Effector memory CD4-positive, alpha-beta T cell (primary cell): ENCODE results near the gene IL6R.

Experiments
- DNase-seq, 3 donors: peaks; one replicate each; pipeline ENCODE4 v3.0.0-alpha.2; 2020
- H3K27ac ChIP-seq: 2 replicates; pipeline ENCODE4 v1.7.0; 2013; ENCODE audit warnings: mild to moderate bottlenecking, low read length, moderate library complexity; ENCODE audit not compliant: insufficient read depth, poor library complexity, severe bottlenecking
- H3K27me3 ChIP-seq: replicated peaks from 2 replicates; pipeline ENCODE4 v1.7.0; 2013; ENCODE audit warnings: mild to moderate bottlenecking, low read length; ENCODE audit not compliant: insufficient read depth, control insufficient read depth, poor library complexity, severe bottlenecking
- H3K36me3 ChIP-seq: 2 replicates; pipeline ENCODE4 v1.7.0; 2013; ENCODE audit warnings: mild to moderate bottlenecking, low read length, moderate library complexity; ENCODE audit not compliant: control insufficient read depth, insufficient read depth
- H3K4me1 ChIP-seq: 2 replicates; pipeline ENCODE4 v1.7.0; 2013; ENCODE audit warnings: low read length, mild to moderate bottlenecking; ENCODE audit not compliant: control insufficient read depth, insufficient read depth, poor library complexity, severe bottlenecking
- H3K4me3 ChIP-seq: 2 replicates; pipeline ENCODE4 v1.7.0; 2013; ENCODE audit warnings: low read length, low read depth, mild to moderate bottlenecking; ENCODE audit not compliant: insufficient read depth, poor library complexity, severe bottlenecking
- H3K9me3 ChIP-seq: 2 replicates; pipeline ENCODE4 v1.7.0; 2013; ENCODE audit warnings: mild to moderate bottlenecking, low read length, moderate library complexity; ENCODE audit not compliant: control insufficient read depth

The IL6R gene

DNA sequence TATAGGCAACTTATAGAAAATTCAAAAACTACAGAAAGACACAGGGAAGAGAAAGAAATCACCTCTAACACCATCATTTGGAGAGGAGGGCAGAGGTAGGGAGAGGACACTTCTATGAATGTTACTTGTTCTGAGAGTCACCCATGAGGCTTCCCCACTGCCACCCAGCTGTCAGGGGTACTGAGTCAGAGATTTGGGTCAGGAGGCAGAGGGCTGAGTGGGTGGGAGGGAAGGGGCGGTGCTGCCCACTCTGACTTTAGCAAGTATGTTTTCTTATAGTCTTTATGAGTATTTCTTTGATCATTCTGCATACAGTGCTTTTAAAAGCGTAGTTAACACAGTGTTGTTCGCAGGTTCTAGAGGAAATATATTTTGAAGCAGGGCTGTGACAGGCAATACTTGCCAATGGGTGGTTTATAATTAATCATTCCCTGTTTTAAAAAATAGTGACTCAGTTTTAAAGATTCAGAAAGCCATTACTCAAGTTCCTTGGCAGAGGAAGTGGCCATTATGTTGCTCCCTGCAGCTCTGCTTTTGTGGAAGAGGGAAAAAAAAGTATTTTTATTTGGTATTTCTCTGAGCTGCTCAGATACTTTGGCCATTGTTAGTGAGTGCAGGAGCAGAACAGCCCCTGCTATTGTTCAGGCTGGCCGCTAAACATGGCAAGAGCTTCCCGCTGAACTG lies 18.3 kb downstream of the IL6R start:
- H3K36me3 ChIP-seq: peaks cover under 1% of the 10 kb centered on the region
- no peaks in the 10 kb centered on the region for H3K9me3 ChIP-seq
- H3K4me1 ChIP-seq: peaks cover 63% of the 10 kb centered on the region
- H3K27ac ChIP-seq: no peak overlapping the region
- H3K27me3 ChIP-seq: no peaks in the 10 kb centered on the region
- no peak for DNase-seq
- H3K4me3 ChIP-seq: no peak overlapping the region

DNA sequence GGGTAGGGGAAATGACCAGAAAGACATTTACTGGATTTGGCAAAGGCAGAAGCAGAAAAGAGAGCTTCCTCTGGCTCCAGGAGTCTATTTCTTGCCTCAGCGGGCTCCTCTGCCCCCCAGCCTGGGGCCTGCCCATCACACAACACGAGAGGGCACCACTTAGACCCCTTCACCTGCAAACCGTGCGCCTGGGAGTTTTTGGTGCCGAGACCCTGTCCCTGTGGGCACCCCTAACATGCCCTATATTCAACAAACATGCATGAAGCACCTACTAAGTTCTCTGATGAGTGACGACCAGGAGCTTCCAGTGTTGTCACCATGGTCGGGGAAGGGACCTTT lies 18.8 kb downstream of the IL6R start:
- peaks cover 6% of the 10 kb centered on the region for H3K36me3 ChIP-seq
- H3K4me3 ChIP-seq: no peak overlapping the region
- no peak for DNase-seq
- peaks cover 58% of the 10 kb centered on the region for H3K4me1 ChIP-seq
- H3K9me3 ChIP-seq: no peaks in the 10 kb centered on the region
- H3K27ac ChIP-seq: no peak overlapping the region
- H3K27me3 ChIP-seq: no peaks in the 10 kb centered on the region

GRCh38 chr1:154425172-154425571 lies 20.0 kb downstream of the IL6R start:
- DNase-seq: no peak
- no peak overlapping the region for H3K27ac ChIP-seq
- no peaks in the 10 kb centered on the region for H3K27me3 ChIP-seq
- H3K9me3 ChIP-seq: no peaks in the 10 kb centered on the region
- peaks cover 46% of the 10 kb centered on the region for H3K4me1 ChIP-seq
- peaks cover 18% of the 10 kb centered on the region for H3K36me3 ChIP-seq
- no peak overlapping the region for H3K4me3 ChIP-seq

GRCh38 chr1:154427173-154428139 lies 22.3 kb downstream of the IL6R start:
- no peak for DNase-seq
- H3K9me3 ChIP-seq: no peaks in the 10 kb centered on the region
- H3K4me1 ChIP-seq: peaks cover 44% of the 10 kb centered on the region
- H3K4me3 ChIP-seq: no peak overlapping the region
- H3K36me3 ChIP-seq: peaks cover 32% of the 10 kb centered on the region
- H3K27me3 ChIP-seq: no peaks in the 10 kb centered on the region
- H3K27ac ChIP-seq: no peak overlapping the region

DNA sequence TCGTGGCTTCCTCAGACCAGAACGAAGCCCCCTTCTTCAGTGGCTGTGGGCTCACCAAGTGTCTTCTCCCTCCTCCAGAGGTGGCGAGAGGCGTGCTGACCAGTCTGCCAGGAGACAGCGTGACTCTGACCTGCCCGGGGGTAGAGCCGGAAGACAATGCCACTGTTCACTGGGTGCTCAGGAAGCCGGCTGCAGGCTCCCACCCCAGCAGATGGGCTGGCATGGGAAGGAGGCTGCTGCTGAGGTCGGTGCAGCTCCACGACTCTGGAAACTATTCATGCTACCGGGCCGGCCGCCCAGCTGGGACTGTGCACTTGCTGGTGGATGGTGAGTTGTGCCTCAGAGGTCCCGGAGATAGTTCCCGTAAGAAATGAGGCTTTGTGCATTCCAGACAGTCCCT lies 24.0 kb downstream of the IL6R start:
- no peak overlapping the region for H3K27ac ChIP-seq
- no peak overlapping the region for H3K4me3 ChIP-seq
- H3K9me3 ChIP-seq: no peaks in the 10 kb centered on the region
- H3K4me1 ChIP-seq: peaks cover 33% of the 10 kb centered on the region
- H3K36me3 ChIP-seq: peaks cover 35% of the 10 kb centered on the region
- H3K27me3 ChIP-seq: no peaks in the 10 kb centered on the region
- DNase-seq: no peak

DNA sequence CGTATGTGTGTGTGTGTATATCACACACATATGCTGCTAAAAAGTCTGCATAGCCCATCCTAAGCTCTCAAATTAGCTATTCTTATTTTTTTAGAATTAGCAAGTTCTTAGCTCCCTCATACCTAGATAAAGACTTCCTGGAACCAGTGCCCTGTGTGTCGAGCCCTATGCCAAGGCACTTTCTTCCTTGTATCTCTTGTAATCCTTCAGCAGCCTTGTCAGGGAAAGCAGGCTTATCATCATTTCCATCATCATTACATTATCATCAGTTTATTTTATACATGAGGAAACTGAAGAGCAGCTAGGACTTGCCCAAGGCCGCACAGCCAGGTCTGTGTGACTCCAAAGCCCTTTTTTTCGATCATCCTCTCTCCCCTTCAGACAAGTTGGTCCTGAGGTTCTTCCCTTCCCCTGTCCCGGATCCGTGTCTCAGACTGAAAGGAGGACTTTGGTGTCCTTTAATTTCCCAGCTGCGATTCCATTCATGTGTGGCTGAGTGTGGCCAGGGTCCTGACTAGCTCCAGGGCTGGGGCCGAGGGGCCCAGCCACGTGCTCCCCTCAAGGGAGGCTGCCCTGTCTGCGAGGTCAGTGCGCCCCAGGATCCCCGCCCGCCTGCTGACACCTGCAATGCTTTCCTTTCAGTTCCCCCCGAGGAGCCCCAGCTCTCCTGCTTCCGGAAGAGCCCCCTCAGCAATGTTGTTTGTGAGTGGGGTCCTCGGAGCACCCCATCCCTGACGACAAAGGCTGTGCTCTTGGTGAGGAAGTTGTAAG lies 24.9 kb downstream of the IL6R start:
- Histone ChIP-seq H3K36me3 (peaks cover 44% of the 10 kb centered on the region), H3K27ac (peak overlapping the region; percentile 34), H3K4me3 (no peak overlapping the region), H3K9me3 (no peaks in the 10 kb centered on the region), H3K4me1 (peaks cover 33% of the 10 kb centered on the region), H3K27me3 (no peaks in the 10 kb centered on the region)
- no peak for DNase-seq

GRCh38 chr1:154430903-154431302 lies 25.8 kb downstream of the IL6R start:
- H3K36me3 ChIP-seq: peaks cover 53% of the 10 kb centered on the region
- no peak overlapping the region for H3K4me3 ChIP-seq
- no peak for DNase-seq
- H3K4me1 ChIP-seq: peaks cover 33% of the 10 kb centered on the region
- H3K27me3 ChIP-seq: no peaks in the 10 kb centered on the region
- no peak overlapping the region for H3K27ac ChIP-seq
- no peaks in the 10 kb centered on the region for H3K9me3 ChIP-seq

GRCh38 chr1:154431586-154432373 lies 26.6 kb downstream of the IL6R start:
- Histone ChIP-seq H3K36me3 (peaks cover 61% of the 10 kb centered on the region), H3K27me3 (no peaks in the 10 kb centered on the region), H3K9me3 (no peaks in the 10 kb centered on the region), H3K27ac (peak overlapping the region; percentile 8), H3K4me1 (peaks cover 31% of the 10 kb centered on the region), H3K4me3 (no peak overlapping the region)
- DNase-seq: peak in 1 of 3 donors; percentile 29

GRCh38 chr1:154433161-154433764 lies 28.1 kb downstream of the IL6R start:
- peak in 1 of 3 donors; percentile 19 for DNase-seq
- peak overlapping the region; percentile 45 for H3K27ac ChIP-seq
- peaks cover 23% of the 10 kb centered on the region for H3K4me1 ChIP-seq
- H3K36me3 ChIP-seq: peaks cover 61% of the 10 kb centered on the region
- H3K9me3 ChIP-seq: no peaks in the 10 kb centered on the region
- H3K4me3 ChIP-seq: no peak overlapping the region
- no peaks in the 10 kb centered on the region for H3K27me3 ChIP-seq
